GM18508 (cell line): ENCODE results near the gene RAB7A.

Experiments
- ATAC-seq: cut with Tn5 transposase; IDR thresholded peaks from one replicate; pipeline ENCODE4 v1.9.1; 2021; ENCODE audit warnings: moderate number of reproducible peaks; ENCODE audit not compliant: insufficient read depth, unreplicated experiment

The RAB7A gene

DNA sequence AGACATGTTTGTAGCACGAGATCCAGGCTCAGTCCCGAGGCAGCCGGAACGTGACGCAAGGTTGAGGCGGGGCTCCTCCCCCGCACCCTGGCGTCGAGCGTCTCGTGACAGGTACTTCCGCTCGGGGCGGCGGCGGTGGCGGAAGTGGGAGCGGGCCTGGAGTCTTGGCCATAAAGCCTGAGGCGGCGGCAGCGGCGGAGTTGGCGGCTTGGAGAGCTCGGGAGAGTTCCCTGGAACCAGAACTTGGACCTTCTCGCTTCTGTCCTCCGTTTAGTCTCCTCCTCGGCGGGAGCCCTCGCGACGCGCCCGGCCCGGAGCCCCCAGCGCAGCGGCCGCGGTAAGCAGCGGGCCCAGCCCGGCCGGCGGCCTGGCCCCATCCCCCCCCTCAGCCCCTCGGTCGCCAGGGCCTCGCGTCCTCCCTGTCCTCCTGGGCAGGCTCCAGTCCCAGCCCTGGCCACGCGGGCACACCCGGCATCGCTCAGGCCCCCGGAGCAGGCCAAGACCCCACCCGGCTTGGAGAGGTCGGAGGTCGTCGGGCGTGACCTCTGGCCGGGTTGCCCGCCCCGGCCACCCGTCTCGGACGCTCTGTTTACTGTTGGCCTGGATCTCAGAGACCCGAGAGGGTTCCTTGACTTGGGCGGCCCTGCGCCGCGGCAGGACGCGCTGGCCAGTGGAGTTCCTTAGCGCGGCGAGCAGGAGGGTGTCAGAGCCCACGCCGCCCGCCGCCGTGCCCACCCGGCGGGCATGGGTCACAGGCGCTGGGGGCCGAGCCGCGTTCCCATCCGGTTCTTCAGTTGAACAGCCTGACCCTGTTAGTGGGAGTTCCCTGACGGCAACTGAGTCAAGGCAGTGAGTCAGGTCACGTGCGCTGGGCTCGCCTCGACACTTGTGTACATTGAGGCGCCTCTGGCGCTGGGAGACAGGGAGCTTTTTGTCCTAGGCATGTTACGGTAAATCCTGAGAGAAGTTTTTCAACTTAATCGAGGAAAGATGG is at the start of gene RAB7A:
Gene RAB7A, plus strand, starts transcription at position 161 of the 994 bp plus-strand sequence. CDS start 69,185 bp downstream, outside the sequence.
- peak; percentile 68 for ATAC-seq

DNA sequence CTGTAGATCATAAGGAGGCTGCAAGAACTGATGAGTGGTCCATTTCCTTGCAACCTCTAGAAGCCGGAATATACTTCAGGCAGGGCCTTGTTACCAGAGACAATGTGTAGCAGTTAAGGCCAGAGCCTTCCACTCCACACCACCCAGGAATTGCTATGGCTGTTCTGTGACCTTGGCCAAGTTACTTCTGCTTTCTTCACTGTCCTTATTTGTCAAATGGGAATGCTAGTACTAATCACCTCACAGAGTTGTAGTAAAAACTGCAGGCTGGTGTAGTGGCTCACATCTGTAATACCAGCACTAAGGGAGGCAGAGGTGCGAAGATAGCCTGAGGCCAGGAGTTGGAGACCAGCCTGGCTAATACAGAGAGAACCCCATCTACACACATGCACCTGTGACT is 46.6 kb upstream of the RAB7A start:
- ATAC-seq = no peak

DNA sequence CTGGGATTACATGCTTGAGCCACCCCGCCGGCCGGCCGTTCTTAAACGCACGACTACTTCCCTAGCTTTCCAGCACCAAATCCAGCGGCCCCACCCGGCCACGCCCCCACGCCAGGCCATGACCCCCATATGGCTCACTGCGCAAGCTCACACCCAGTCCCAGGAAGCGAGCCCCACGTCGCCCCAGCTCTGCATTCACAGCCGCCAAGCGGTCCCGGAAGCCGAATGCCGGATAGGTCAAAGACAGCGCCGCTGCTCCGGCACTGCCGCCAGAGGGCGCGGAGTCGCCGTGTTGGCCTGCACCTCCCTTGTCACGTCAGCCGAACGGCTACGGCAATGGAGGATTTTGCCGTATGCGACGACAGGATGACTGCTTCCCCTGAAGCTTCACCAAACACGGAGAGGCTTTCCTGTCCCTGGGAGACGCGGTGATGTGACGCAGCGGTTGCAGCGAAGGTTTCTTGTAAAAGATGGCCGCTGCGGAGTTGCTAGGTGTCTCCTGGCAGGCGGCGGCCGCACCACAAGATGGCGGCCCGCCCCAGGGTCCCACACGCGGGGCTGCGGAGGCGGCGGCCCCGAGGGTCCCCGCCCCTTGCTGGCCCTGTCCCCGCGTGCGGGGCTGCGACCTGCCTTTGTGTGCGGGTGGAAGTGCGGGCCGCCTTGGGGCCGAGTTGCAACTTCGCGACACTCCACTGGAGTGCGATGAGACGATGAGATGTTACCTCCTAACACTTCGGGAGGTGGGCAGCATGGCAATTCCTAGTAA is 45.2 kb upstream of the RAB7A start:
- ATAC-seq = peak; percentile 86

DNA sequence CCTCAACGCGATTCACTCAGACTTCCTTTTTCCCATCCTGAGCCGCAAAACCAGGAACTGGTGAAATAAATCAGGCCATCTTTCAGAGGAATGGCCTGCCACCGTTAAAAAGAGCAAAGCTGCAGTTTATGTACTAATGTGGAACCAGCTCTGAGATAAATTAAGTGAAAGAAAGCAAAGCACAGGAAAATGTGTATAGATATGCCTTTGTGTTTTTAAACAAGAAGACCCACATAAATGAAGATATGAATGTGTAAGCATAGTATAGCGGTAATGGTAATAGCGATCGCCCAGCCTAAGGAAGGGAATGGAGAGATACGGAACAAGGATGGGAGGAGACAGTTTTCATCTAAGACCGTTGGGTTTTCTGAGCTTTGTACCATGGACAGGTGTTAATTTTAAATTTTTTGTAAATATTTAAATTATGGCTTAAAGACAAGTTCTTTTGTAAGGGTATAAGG is 44.6 kb upstream of the RAB7A start:
- no peak for ATAC-seq

DNA sequence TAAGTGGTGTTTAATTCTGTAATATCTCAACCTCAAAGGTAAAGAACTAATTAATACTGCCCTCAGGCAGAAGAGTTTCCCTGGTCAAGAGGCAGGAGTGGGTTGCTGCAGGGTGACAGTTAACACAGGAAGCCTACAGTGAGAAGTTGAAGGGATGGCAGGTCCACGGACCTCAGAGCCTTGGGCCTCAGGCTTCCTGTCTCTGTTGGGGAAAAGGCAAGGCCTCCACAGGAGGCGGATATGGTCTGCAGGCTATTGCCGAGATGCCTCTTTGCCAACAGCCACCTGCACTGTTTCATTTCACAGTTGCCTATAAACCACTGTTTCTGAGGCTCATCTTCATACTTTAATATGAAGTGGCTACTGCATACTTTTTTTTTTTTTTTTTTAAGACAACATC is 42.0 kb upstream of the RAB7A start:
- no peak for ATAC-seq

DNA sequence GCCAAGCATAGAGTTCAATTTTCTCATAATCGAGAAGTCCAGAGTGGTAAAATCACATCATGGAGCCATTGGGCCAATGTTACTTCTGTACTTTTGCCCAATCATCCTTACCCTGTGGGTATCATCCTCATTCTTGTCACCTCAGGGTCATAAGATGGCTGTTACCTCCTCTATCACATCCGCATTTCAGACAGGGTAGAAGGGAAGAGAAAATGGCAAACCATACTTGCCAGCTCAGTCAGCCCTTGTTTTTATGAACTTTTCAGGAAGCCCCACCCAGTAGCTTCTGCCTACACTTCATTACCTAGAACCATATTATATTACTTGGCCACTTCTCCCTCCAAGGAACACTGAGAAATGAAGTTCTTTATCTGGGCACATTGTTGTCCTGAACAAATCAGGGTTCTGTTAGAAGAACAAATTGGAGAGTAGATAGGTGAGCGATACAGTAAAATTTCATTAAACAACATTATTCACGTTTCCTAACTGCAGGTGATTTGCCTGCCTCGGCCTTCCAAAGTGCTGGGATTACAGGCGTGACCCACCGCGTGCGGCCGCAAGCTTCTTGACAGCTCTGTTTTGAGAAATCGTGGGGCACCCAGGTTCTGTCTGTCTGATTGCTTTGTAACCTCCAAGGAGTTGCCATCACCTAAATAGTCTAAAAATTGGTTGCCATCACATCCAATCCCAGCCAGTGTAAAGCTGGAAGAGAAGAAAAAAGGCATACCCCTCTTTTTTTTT is 40.8 kb upstream of the RAB7A start:
- ATAC-seq = no peak

DNA sequence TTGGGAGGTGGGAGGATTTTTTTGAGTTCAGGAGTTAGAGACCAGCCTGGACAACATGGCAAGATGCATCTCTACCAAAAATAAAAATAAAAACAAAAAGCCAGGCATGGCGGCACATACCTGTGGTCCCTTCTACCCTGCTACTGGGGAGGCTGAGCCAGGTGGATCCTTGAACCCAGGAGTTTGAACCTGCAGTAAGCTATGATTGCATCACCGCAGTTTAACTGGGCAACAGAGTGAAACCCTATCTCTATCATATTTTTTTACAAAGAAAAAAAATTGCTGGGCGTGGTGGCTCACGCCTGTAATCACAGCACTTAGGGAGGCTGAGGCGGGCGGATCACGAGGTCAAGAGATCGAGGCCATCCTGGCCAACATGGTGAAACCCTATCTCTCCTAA is 39.5 kb upstream of the RAB7A start:
- ATAC-seq = no peak

DNA sequence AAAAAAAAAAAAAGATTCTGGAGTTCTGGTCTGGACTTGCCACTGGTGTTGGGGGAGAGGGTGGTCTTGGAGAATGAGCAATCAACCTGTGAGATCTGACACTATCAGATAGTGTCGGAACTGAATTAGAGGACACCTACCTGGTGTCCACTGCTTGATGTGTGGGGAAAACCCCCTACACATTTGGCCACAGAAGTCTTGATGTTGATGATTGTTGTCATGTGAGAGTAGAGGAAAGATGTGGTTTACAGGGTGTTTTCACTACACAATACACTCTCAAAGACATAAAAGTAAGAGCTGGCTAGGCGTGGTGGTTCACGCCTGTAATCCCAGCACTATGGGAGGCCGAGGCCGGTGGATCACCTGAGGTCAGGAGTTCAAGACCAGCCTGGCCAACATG is 36.9 kb upstream of the RAB7A start:
- ATAC-seq = no peak

DNA sequence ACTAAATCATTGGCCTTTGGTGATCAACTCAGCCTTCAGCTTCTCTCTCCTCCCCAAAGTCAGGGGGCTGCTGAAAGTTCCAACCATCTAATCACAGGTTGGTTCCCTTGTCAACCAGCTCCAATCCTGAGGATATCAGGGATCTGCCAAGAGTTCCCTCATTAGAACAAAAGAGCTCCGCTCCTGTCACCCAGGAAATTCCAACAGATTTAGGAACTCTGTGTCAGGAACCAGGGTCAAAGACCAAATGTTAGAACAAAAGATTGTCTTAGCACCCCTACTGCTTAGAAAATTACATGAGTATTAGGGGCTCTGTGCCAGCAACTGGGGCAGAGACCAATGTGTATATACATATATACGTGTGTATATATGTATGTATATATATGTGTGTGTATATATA is 32.3 kb upstream of the RAB7A start:
- ATAC-seq = no peak

DNA sequence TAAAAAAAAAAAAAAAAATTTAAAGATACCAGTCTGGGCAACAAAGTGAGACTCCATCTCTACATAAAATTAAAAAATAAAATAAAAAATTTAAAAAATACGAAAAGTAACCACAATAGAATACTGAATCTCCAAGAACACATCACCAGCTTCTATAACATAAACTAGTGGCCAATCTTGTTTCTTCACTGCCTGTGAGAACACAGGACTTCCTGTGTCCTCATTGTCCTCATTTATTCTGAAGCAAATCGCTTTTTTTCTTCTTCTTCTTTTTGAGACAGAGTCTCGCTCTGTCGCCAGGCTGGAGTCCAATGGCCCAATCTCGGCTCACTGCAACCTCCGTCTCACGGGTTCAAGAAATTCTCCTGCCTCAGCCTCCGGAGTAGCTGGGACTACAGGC is 28.6 kb upstream of the RAB7A start:
- no peak for ATAC-seq

DNA sequence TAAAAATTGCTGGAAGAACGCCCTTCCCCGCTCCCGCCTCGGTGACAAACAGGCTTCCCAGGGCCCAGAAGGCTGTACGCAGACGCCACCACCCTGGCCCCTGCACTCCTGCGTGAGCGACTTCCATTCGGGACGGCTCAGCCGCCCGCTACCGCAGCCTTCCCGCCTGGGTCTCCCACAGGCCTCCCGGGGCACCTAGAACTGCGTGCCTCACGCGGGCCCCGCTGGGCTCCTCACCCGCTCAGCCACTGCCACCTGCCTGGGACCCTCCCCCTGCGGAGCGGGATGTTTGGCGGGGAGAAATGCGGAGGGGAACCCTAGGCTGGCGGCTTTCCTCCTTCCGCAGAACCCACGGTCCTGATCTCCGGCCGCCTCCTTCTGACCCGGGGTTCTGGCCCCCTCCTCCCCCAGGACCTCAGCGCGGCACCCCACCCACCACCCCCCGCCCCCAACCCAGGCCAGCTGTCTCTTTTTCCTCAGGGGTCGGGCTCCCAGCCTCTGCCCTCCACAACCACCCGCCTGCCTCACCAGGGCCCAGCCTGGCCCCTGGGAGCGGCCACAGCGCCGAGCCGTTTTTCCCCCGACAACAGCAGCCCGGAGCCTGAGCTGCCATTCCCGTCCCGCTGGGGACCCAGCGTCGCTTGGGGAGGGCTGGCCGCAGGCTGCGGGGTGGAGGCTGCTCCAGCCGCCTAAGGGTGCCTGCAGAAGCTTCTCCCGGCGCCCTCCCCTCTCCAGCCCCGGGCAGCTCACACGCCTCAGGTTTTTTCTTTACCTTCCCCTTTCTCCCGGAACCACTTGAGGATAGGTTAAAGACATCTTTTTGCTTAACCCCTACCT is 27.6 kb upstream of the RAB7A start:
- ATAC-seq = no peak

DNA sequence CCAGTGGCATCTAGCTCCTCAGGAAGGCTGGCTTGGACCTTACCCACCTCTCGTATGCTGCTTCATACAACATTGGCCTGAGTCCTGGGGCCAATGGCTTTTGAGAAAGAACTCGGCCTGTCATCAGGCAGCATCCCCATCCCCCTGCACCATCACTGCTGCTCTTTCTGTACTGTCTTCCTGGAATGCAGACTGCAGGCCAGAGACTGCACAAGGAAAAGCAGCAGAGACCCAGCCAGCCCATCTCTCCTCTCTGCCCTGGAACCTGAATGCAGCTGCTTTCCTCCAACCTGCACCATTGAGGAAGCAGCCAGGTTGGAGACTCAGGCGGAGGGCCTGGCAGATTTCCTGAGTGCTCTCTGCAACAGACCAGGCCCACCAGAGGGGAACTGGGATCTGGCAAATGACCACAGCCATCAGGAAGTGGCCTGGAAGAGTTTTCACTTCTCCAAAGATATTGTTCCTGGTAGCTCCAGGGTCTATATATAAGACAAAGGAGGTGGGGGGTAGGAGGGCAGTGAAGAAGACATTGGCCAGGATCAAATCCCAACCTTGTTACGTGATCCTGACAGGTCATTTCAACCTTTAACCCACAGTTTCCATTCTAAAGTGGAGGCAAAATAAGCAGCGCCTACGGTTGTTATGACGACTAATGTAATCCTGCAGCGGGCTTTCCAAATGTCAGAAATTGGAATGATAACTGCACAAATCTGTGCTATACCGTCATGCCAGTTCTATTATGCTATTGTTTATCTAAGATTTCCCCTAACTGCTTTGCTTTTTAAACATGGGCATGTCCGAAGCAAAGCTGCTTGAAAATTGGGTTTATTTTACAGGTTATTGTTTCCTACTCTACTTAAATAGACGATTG is 24.4 kb upstream of the RAB7A start:
- no peak for ATAC-seq

DNA sequence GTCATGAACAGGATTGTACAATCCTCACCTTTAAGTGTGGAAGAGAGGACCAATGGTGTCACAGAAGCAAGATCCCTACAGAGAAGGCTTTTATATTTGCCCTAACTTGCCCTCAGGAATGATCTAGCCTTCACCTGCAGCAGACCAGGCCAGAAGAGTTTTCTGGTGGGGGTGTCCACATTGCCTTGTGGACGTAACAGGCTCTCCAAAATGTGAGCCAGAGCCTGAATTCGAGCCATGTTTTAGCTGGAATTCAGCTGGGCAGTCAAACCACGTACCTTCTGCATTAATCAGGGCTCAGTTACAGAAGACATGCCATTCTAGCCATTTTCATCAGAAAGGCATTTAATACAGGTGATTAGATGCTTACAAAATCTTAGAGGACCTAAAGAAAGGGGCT is 23.6 kb upstream of the RAB7A start:
- no peak for ATAC-seq

DNA sequence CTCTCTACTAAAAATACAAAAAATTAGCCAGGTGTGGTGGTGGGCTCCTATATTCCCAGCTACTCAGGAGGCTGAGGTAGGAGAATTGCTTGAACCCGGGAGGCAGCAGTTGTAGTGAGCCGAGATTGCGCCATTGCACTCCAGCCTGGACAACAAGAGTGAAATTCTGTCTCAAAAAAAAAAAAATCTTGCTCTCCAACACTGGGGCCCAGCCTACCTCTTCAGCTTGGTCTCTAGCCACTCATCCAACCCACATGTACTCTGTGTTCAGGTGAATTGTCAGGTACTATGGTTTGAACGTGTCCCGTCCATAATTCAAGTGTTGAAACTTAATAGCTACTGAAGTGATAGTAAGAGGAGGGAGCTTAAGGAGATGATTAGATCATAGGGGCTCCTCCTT is 22.4 kb upstream of the RAB7A start:
- no peak for ATAC-seq

DNA sequence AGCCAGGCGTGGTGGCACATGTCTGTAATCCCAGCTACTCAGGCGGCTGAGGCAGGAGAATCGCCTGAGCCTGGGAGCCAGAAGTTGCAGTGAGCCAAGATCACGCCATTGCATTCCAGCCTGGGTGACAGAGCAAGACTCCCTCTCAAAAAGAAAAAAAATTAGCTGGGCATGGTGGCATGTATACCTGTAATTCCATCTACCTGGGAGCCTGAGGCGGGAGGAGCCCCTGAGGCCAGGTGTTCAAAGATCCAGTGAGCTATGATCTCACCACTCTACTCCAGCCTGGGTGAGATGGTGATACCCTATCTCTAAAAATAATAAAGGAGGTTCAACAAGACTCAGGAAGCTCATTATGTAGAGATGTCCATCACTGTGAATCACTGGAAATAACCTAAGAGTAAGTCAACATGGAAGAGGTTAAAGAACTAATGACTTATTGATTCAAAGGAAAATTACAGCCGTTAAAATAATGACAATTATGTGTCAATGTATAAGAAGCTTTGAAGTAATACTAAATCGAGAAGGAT is 19.8 kb upstream of the RAB7A start:
- no peak for ATAC-seq

DNA sequence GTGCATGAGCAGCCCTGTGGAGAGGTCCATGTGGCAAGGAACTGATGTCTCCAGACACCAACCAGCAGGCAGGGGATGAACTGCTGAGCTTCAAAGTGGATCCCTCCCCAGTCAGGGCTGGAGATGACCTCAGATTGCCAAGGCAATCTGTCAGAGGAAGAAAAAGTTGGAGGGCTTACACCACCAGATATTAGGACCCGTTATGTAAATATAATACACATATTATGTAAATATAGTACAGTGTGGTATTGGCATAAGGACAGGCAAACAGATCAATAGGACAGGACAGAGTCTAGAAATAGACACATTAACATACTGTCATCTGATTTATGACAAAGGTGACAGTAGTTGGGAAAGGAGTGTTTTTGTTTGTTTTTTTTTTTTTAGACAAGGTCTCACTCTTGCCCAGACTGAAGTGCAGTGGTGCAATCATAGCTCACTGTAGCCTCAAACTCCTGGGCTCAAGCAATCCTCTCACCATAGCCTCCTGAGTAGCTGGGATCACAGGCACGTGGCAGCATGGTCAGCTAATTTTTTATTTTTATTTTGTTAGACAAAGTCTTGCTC is 18.0 kb upstream of the RAB7A start:
- no peak for ATAC-seq

DNA sequence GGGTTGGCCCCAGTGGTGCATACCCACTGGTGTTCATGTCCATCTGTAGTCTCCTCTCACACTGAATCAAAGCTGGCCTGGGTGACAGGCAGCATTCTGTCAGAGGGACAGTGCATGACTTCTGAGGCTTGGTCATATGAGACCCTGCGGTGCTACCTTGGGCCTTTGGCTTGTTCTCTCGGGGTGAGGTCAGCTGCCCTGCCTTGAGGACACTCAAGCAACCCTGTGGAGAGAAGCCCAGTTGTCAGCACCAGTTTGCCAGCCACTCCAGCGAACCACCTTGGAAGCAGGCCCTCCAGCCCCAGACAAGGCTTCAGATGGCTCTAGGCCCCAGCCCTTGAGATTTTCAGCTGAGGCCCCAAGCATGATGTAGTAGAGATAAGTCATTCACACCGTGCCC is 16.9 kb upstream of the RAB7A start:
- no peak for ATAC-seq

DNA sequence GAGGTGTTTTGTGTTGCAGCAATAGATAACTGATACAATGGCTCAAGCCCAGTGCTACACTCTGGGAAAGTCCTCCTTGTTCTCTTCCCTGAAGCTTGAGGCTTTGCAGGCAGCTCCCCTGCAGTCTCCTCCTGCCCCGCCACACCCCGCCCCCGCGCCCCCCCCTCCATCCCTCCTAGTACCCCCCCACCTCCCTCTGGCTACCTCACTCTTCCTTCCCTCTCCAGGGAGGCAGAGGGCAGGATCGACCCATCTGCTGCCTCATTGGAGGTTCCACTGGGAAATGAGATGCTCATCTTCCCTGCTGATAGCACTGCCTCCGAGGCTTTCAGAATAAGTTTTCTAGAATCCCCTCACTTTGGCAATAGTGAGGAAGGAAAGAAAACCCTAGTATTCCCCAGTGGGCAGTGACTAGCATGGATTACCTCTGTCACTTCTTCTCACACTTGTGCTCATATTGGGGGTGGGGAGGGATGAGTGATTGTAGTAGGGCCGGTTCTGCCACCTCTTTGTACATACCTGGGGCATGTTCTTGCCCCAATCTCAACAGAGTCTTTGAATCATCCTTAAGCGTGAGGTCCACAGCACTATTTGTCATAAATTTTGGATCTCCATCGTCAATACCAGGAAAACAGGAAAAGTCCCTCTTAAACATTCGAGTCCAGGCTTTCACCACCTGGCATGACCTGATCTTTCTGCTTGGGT is 16.3 kb upstream of the RAB7A start:
- no peak for ATAC-seq
